ACC112 (cell line): ENCODE results near the gene CNPY1.

Experiments
- H2AFZ ChIP-seq: fragments of 200-600 bp; sonication (generic); one replicate; pipeline ENCODE4 v1.6.0; 2017; ENCODE audit warnings: antibody characterized with exemption, low read length; ENCODE audit not compliant: unreplicated experiment
- H3K27ac ChIP-seq: fragments of 200-600 bp; sonication (generic); 2 replicates; pipeline ENCODE4 v1.5.1; 2014; ENCODE audit warnings: low read depth, mild to moderate bottlenecking, antibody characterized with exemption, low read length, moderate library complexity
- H3K27me3 ChIP-seq: fragments of 200-600 bp; sonication (generic); 2 replicates; pipeline ENCODE4 v1.6.1; 2014; ENCODE audit warnings: mild to moderate bottlenecking, antibody characterized with exemption, low read length, moderate library complexity, mixed read lengths; ENCODE audit not compliant: insufficient read depth
- H3K36me3 ChIP-seq: fragments of 200-600 bp; sonication (generic); 2 replicates; pipeline ENCODE4 v1.6.1; 2016; ENCODE audit warnings: mild to moderate bottlenecking, antibody characterized with exemption, low read length, moderate library complexity, mixed read lengths; ENCODE audit not compliant: insufficient read depth
- H3K4me1 ChIP-seq: fragments of 200-600 bp; sonication (generic); one replicate; pipeline ENCODE4 v1.6.1; 2016; ENCODE audit warnings: low read length, mixed read lengths; ENCODE audit not compliant: insufficient read depth, unreplicated experiment, control insufficient read depth
- H3K4me3 ChIP-seq: fragments of 200-600 bp; sonication (generic); 2 replicates; pipeline ENCODE4 v1.5.1; 2014; ENCODE audit warnings: mild to moderate bottlenecking, low read depth, low read length
- H3K79me2 ChIP-seq: fragments of 200-600 bp; sonication (generic); one replicate; pipeline ENCODE4 v1.6.0; 2016; ENCODE audit warnings: low read length; ENCODE audit not compliant: control insufficient read depth, unreplicated experiment, insufficient read depth

CNPY1 gene

DNA sequence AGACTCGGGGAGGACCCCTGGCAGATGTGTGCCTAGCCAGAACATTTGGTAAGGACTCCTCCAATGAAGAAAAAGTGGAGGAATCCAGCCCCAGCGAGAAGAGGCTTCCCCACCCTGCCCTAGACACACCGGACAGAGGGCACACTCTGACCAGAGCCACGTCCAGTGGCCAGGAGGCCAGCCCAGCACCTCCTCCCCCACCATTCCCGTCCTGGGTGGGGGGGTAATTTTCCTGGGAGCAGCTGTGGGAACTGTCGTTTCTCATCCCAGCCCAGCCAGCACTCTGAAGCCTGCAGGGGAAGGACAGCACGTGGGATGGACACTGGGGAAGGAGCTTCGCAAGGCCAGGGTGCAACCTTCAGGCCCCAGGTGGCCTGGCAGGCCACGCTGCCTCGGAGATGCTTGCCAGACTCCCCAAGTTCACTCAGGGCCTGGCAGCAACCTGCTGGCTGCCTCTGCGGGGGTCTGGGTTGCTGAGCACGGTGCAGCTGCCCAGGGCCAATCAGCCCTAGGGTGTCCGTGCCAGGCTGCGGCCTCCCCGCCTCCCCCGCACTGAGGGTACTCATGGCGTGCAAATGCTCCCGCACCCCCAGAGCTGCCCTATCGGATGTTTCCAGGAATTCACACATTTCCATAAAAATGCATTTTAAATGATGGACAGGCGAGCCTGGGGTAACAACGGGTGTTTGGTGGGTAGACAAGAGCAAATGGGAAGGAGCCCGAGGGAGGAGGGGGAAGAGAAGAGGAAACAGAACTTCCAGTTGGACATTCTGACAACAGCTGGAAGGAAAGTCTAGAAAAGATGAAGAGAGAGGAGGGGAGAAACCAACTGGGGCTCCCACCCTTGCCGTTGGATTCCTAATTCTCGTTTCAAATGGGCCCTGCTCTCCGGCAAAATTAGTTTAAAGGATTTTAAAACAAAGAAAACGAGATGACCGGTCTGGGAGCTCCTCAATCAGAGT lies 90.3 kb downstream of the CNPY1 start:
- Histone ChIP-seq H3K27ac (no peak overlapping the region), H2AFZ (no peak overlapping the region), H3K4me3 (no peak overlapping the region), H3K36me3 (no peaks in the 10 kb centered on the region), H3K27me3 (peaks cover 96% of the 10 kb centered on the region), H3K79me2 (no peaks in the 10 kb centered on the region), H3K4me1 (no peaks in the 10 kb centered on the region)

DNA sequence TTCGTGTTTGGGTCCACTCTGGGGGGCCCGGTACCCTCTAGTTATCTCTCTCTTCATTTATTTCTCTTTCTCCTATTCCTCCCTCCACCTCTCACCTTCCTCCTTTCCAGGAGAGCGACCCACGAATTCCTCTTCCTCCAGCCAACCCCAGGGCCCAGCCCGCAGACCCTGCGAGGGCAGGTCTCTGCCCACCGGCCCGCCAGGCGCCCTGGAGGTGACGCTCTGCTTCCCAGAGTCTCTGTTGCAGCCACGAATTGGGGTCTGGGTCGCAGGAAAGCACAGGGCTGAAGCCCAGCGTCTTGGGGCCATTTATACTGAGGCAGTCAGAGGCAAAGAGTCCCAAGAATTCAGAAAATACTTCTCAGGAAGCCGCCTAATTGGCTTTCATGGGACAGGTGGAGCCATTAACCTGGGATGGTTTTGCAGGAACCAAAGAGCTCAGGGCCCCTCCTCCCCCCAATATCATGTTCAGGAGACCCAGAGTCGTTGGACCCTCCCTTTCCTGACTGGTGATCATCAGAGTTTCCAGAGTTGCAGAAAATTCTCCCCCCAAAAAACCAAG lies 91.1 kb downstream of the CNPY1 start:
- H3K4me3 ChIP-seq, result no peak overlapping the region
- no peaks in the 10 kb centered on the region for H3K79me2 ChIP-seq
- no peak overlapping the region for H2AFZ ChIP-seq
- no peak overlapping the region for H3K27ac ChIP-seq
- H3K36me3 ChIP-seq, result no peaks in the 10 kb centered on the region
- H3K27me3 ChIP-seq, result peaks cover 96% of the 10 kb centered on the region
- no peaks in the 10 kb centered on the region for H3K4me1 ChIP-seq

DNA sequence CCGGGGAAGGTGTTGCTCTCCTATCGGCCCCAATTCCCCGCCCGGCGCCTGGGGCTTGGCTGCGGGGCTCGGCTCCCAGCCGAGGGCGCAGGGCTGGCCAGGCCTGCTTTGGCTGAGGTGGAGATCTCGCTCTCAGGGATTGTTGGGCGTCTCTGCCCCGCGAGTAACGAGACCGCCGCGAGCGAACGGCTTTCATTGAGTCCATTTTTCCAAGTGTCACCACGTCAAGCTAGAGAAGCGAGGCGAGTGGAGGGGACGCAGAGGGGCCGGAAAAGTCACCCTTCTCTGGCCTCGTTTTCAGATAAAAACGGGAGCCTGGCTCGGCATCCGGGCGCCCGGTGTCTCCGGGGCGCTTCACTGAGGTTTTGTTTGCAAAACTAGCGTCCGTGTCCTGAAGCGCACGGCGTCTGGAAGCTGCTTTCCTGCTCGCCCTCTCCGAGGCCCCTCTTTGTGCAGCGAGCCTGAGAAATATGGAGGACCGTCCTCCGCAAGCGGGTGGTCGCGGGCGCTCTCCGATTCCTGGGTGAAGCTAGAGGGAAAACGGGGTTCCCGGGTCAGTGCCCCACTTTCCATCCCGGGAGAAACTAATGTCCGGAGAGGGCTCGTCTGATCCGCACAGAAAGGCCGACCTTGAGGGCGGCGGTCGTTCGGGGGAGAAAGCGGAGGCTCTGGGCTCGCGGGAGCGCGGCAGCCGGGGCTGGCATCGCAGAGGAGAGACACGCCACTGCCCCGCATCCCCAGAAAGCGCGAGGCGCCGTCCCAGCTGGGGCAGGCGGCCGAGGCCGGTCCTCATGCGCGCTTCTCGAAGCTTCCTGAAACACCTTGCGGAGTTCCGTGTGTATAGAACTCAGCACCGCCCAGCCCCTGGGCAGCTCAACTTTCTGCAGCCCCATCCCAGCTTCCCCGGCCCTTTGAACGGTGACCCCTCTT lies 91.9 kb downstream of the CNPY1 start:
- Histone ChIP-seq H3K79me2 (no peaks in the 10 kb centered on the region), H2AFZ (peak overlapping the region; percentile 14), H3K36me3 (no peaks in the 10 kb centered on the region), H3K27ac (no peak overlapping the region), H3K4me1 (no peaks in the 10 kb centered on the region), H3K4me3 (no peak overlapping the region), H3K27me3 (peaks cover 96% of the 10 kb centered on the region)

DNA sequence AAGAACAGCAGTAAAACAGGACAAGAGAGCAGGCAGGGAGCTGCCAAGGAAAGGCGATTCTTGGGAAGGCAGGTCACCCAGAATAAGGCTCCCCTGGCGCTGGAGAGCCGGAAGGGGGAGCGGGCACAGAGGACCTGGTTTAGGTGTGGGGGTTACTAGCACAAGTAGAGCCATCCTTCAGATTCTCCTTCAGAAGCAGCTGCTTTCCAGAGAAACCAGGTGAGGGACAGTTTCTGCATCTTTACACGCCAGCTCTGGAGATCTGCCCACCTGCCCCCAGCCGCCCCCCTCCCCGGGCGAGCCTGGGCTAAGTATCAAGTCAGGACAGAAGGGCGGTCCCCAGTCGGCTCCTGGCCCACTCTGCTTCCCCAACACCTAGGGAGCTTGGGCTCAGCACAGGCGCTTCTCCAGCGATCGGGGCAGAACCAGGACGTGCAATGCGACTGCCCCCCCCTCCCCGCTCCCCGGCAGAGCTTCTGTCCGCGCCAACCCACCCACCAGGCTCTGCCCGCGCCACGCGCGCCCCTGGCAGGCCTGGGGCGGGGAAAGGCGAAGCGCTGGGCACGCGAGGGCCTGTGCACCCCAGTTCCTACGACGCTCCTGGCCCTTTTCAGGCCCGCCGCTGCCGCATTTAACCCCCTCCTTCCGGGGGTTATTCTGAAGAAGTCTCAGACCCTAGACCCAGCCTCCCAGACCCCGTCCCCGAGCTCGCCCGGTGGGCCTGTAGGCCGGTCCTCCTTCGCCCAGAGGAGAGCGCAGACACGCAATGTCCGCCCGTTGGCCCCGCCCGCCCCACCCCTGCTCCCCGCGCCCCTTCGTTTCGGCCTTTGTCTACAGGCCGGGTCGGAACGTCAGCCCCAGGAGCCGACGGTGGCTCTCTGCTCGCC lies 92.8 kb downstream of the CNPY1 start:
- Histone ChIP-seq H3K36me3 (no peaks in the 10 kb centered on the region), H3K4me1 (no peaks in the 10 kb centered on the region), H3K4me3 (no peak overlapping the region), H3K27ac (no peak overlapping the region), H2AFZ (no peak overlapping the region), H3K79me2 (no peaks in the 10 kb centered on the region), H3K27me3 (peaks cover 96% of the 10 kb centered on the region)

DNA sequence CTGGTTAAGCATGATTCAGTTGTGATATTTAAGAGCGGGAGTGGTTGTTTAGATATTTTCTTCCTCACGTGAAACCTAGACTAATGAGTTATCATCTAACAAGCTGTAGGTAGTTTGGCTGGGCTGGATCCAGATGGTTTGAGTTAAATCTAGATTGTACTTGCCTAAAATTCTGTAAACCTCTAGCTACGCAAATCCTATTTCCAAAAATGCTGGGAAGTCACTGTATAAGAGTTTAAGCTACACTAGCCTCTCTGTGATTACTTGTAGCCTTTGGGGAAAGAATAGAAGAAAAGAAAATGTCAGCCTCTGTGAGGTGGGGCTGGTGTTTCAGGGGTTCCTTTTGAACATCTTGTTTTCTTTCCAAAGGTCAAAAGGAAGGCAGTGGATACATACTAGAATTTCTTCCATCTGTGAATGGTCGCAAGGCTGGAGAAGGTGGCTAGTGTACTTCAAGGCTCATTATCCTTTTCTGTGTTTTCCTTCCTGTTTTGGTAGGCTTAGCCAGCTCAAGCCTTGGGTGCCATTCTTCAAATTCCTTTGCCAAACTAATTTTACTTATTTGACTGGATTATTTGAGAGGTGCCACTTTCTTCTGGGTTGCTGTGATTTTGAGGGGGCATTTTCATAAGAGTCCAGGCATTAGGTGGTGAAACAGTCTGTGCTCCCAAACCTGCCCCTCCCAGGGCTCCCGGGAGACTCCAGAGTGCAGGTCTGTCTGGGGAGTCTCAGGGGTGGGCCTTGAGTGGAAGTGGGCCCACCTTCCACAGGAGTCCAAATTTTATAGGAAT lies 93.7 kb downstream of the CNPY1 start:
- no peak overlapping the region for H3K4me3 ChIP-seq
- H3K36me3 ChIP-seq, result no peaks in the 10 kb centered on the region
- H3K79me2 ChIP-seq, result no peaks in the 10 kb centered on the region
- no peak overlapping the region for H2AFZ ChIP-seq
- H3K27me3 ChIP-seq, result peaks cover 97% of the 10 kb centered on the region
- H3K4me1 ChIP-seq, result no peaks in the 10 kb centered on the region
- H3K27ac ChIP-seq, result no peak overlapping the region

DNA sequence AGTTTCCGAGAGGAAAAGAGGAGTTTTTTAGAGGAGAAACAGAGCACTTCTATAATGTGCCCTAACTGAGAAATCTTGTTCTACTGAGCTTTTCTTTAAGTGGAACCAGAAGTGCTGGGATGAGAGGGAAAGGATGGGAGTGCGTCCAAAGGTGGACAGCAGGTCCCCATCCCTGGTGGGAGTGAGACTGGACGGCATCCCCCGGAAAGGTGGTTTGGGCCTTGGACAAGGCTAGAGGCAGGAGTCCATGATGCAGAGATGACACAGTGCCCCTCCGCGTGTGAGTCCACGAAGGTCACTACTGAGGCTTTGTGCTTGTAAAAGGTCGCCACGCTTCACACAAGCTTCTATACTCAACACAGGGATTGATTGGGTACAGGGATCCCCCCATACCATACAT lies 94.5 kb downstream of the CNPY1 start:
- H3K79me2 ChIP-seq, result no peaks in the 10 kb centered on the region
- no peaks in the 10 kb centered on the region for H3K4me1 ChIP-seq
- H3K27me3 ChIP-seq, result peaks cover 100% of the 10 kb centered on the region
- H3K27ac ChIP-seq, result no peak overlapping the region
- no peak overlapping the region for H2AFZ ChIP-seq
- H3K4me3 ChIP-seq, result no peak overlapping the region
- H3K36me3 ChIP-seq, result no peaks in the 10 kb centered on the region
